SK-N-SH (cell line): ENCODE measurements around the gene ITGA5. TPM values are rescaled to one million over a fixed set of nuclear protein-coding genes. Genes with fewer than 3 reads are reported as not detected.

Experiments
- CTCF ChIA-PET: fragments of 300-600, 350-600 bp; formaldehyde crosslinking; extraction: SDS; loops from one replicate; lab custom pipeline; 2021; lab: Yijun Ruan, JAX
- POLR2A ChIA-PET: fragments of 350-600 bp; sonication (Branson Sonifier 250); formaldehyde crosslinking; extraction: SDS; loops from one replicate; lab custom pipeline; 2020; ENCODE audit warnings: antibody characterized with exemption, inconsistent platforms; lab: Yijun Ruan, JAX
- DNase-seq: peaks from one replicate; pipeline ENCODE4 v3.0.0; 2012
- H2AFZ ChIP-seq: fragments of 200-600 bp; sonication (generic); 2 replicates; pipeline ENCODE4 v1.8.1; 2016; ENCODE audit warnings: antibody characterized with exemption, mild to moderate bottlenecking, low read depth
- H3F3A ChIP-seq: fragments of 200-600 bp; sonication (generic); replicated peaks from 2 replicates; pipeline ENCODE3; 2016; ENCODE audit warnings: antibody characterized with exemption, mild to moderate bottlenecking; ENCODE audit not compliant: insufficient read depth
- H3K27ac ChIP-seq, 2 experiments: fragments of 200-500 bp in 1 of 2; fragments of 200-600 bp in 1 of 2; sonication (Bioruptor generic) in 1 of 2; sonication (generic), shearing (Covaris generic) in 1 of 2; 2 replicates each; pipeline versions ENCODE4 v1.5.1 to v1.6.1; 2014 to 2016; ENCODE audit warnings: low read depth in 2 of 2, inconsistent platforms in 1 of 2, low read length in 1 of 2, mild to moderate bottlenecking in 1 of 2, mixed read lengths in 1 of 2
- H3K27me3 ChIP-seq: fragments of 200-600 bp; sonication (generic), shearing (Covaris generic); 2 replicates; pipeline ENCODE4 v1.6.1; 2016; ENCODE audit warnings: mixed run types; ENCODE audit not compliant: insufficient read depth
- H3K36me3 ChIP-seq, 2 experiments: fragments of 200-500 bp in 1 of 2; fragments of 200-600 bp in 1 of 2; sonication (Bioruptor generic) in 1 of 2; sonication (generic) in 1 of 2; replicated peaks in 1 of 2; 2 replicates each; pipeline versions ENCODE3 to v1.5.1; 2014 to 2016; ENCODE audit warnings: low read length in 1 of 2, mild to moderate bottlenecking in 1 of 2; ENCODE audit not compliant: insufficient read depth in 2 of 2, control insufficient read depth in 1 of 2
- H3K4me1 ChIP-seq, 2 experiments: fragments of 200-500 bp in 1 of 2; fragments of 200-600 bp in 1 of 2; sonication (Bioruptor generic) in 1 of 2; sonication (generic), shearing (Covaris generic) in 1 of 2; 2 replicates each; pipeline versions ENCODE4 v1.5.1 to v1.6.1; 2014 to 2016; ENCODE audit warnings: low read depth in 1 of 2, low read length in 1 of 2, mixed run types in 1 of 2; ENCODE audit not compliant: insufficient read depth in 2 of 2, control insufficient read depth in 1 of 2
- H3K4me2 ChIP-seq: fragments of 200-600 bp; sonication (generic), shearing (Covaris generic); 2 replicates; pipeline ENCODE4 v1.6.1; 2017; ENCODE audit warnings: mixed run types
- H3K4me3 ChIP-seq, 2 experiments: fragments of 200-500 bp in 1 of 2; fragments of 200-600 bp in 1 of 2; sonication (Bioruptor generic) in 1 of 2; sonication (generic), shearing (Covaris generic) in 1 of 2; 2 replicates each; pipeline versions ENCODE4 v1.5.1 to v1.8.1; 2014 to 2016; ENCODE audit warnings: low read depth in 2 of 2, inconsistent platforms in 1 of 2, low read length in 1 of 2, mild to moderate bottlenecking in 1 of 2, mixed read lengths in 1 of 2, moderate library complexity in 1 of 2
- H3K79me2 ChIP-seq: fragments of 200-600 bp; sonication (generic); 2 replicates; pipeline ENCODE4 v1.8.1; 2017; ENCODE audit warnings: mild to moderate bottlenecking; ENCODE audit not compliant: insufficient read depth
- H3K9ac ChIP-seq: fragments of 200-600 bp; sonication (generic); 2 replicates; pipeline ENCODE4 v1.6.1; 2017; ENCODE audit warnings: mixed run types
- H3K9me2 ChIP-seq: fragments of 200-600 bp; sonication (generic); 2 replicates; pipeline ENCODE4 v1.6.1; 2017; ENCODE audit warnings: mixed run types
- H3K9me3 ChIP-seq: fragments of 200-600 bp; sonication (generic); 2 replicates; pipeline ENCODE4 v1.6.1; 2017; ENCODE audit warnings: mixed run types, mild to moderate bottlenecking, moderate library complexity
- H4K20me1 ChIP-seq: fragments of 200-600 bp; sonication (generic); 2 replicates; pipeline ENCODE4 v1.6.1; 2017; ENCODE audit warnings: mild to moderate bottlenecking, mixed run types; ENCODE audit not compliant: insufficient read depth
- FOSL2 ChIP-seq: IDR thresholded peaks from 2 replicates; pipeline ENCODE4 v1.4.0; 2012; ENCODE audit warnings: low read depth, mild to moderate bottlenecking, moderate library complexity, borderline replicate concordance
- FOXJ3 ChIP-seq: sonication (generic); formaldehyde crosslinking; IDR thresholded peaks from 2 replicates; pipeline ENCODE4 v1.5.1; 2020; ENCODE audit warnings: mild to moderate bottlenecking, missing genetic modification reagents
- NFIC ChIP-seq: IDR thresholded peaks from 2 replicates; pipeline ENCODE4 v1.4.0; 2012; ENCODE audit warnings: borderline replicate concordance
- POLR2AphosphoS5 ChIP-seq: IDR thresholded peaks from 2 replicates; pipeline ENCODE4 v1.6.1; 2012; ENCODE audit warnings: low read depth, low read length
- RAD21 ChIP-seq: IDR thresholded peaks from 2 replicates; pipeline ENCODE4 v1.6.1; 2012; ENCODE audit warnings: mild to moderate bottlenecking, low read length
- RXRA ChIP-seq: IDR thresholded peaks from 2 replicates; pipeline ENCODE4 v1.4.0; 2012; ENCODE audit warnings: low read depth, mild to moderate bottlenecking, borderline replicate concordance
- TEAD4 ChIP-seq: IDR thresholded peaks from 2 replicates; pipeline ENCODE4 v1.4.0; 2012; ENCODE audit warnings: mild to moderate bottlenecking, borderline replicate concordance; ENCODE audit not compliant: insufficient read depth
- WGBS: methylation state at CpG from one replicate; pipeline ENCODE4 v1.1.6; 2017; ENCODE audit warnings: low lambda C conversion rate; 5-methylcytosine and 5-hydroxymethylcytosine counted together
- polyA plus RNA-seq, 3 experiments: library from polyadenylated mRNA; depleted of rRNA; stranded (reverse); fragments of >200 nt; gene quantifications; 2 replicates each; pipeline ENCODE4 v1.2.3, GENCODE V29; 2012
- TF ChIP-seq, protein P1 (sequence below): fragments of 200-600 bp; sonication (generic); IDR thresholded peaks from 2 replicates; pipeline ENCODE4 v1.6.1; 2017; ENCODE audit warnings: antibody characterized with exemption, mild to moderate bottlenecking, moderate library complexity
- TF ChIP-seq, protein P2 (sequence below): fragments of 150-350 bp; IDR thresholded peaks from 2 replicates; pipeline ENCODE4 v1.6.1; 2017; ENCODE audit warnings: antibody characterized with exemption, low read length, low read depth, borderline replicate concordance
- TF ChIP-seq, protein P3 (sequence below): IDR thresholded peaks from 2 replicates; pipeline ENCODE4; 2012

ITGA5 gene
- polyA plus RNA-seq, 1 of the 3 experiments (the other 2 are of a cell fraction), result 52.5 TPM

DNA sequence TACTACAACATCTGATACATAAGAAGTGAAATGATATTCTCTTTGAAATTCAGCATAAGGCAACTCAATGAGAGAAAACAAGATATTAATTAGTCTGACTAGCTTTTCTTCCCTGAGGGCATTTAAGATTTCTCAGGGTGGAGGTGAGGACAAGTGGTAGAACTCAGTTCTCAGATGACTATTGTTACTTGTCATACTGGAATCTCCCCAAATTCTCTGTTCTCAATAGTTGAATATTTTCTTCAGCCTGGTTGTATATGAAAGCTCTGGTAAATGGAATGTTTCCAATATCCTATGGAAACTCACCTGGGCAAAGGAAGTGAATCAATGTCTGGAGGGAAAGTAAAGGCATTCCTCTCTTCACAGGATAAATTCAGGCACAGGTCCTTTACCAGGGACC, 18.2 kb upstream of the ITGA5 start (continued):
- TF ChIP-seq, protein P1, sequence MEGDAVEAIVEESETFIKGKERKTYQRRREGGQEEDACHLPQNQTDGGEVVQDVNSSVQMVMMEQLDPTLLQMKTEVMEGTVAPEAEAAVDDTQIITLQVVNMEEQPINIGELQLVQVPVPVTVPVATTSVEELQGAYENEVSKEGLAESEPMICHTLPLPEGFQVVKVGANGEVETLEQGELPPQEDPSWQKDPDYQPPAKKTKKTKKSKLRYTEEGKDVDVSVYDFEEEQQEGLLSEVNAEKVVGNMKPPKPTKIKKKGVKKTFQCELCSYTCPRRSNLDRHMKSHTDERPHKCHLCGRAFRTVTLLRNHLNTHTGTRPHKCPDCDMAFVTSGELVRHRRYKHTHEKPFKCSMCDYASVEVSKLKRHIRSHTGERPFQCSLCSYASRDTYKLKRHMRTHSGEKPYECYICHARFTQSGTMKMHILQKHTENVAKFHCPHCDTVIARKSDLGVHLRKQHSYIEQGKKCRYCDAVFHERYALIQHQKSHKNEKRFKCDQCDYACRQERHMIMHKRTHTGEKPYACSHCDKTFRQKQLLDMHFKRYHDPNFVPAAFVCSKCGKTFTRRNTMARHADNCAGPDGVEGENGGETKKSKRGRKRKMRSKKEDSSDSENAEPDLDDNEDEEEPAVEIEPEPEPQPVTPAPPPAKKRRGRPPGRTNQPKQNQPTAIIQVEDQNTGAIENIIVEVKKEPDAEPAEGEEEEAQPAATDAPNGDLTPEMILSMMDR, result no peak
- TF ChIP-seq POLR2AphosphoS5, result no peak

DNA sequence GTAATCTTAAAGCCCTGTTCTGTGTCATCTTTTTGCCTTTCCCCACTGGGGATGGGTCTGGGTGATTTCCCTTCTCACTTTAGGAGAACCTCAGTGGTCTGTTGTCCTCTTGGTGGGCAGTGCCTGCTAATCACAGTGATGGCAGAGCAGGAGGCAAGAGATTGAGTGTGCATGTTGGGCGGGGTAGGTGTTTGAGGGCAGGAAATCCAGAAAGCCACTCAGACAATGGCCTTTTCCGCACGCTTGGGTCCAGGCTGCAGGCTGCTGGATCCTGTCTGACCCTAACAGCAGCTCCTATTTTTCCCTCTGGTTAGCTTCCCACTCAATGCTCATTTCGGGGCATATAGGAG, 13.7 kb upstream of the ITGA5 start:
- no peak for TF ChIP-seq RAD21
- TF ChIP-seq FOSL2, result no peak
- TF ChIP-seq TEAD4, result no peak
- TF ChIP-seq, protein P2, sequence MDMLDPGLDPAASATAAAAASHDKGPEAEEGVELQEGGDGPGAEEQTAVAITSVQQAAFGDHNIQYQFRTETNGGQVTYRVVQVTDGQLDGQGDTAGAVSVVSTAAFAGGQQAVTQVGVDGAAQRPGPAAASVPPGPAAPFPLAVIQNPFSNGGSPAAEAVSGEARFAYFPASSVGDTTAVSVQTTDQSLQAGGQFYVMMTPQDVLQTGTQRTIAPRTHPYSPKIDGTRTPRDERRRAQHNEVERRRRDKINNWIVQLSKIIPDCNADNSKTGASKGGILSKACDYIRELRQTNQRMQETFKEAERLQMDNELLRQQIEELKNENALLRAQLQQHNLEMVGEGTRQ, result no peak
- TF ChIP-seq FOXJ3, result no peak
- TF ChIP-seq RXRA, result no peak
- no peak for DNase-seq
- peak overlapping the region; percentile 35; the same call in 1 of the 2 replicates for H2AFZ ChIP-seq
- no peaks in the 10 kb centered on the region for H3K9me3 ChIP-seq
- H3K27me3 ChIP-seq, result no peaks in the 10 kb centered on the region
- no peaks in the 10 kb centered on the region for H4K20me1 ChIP-seq
- peaks cover 3% of the 10 kb centered on the region for H3F3A ChIP-seq
- CTCF ChIA-PET, result interaction anchor here (1.0 to 13.7 kb wide), 4 partner anchors 7 to 34 kb away, joined by 3 to 127 read pairs (median 24); no protein-coding TSS in a partner anchor
- no peak overlapping the region for H3K9ac ChIP-seq
- 64% methylated on average over 4 of the region's 4 CpGs for WGBS
- H3K4me2 ChIP-seq, result no peak overlapping the region; the same call in 1 of the 2 replicates
- no peak overlapping the region for H3K4me3 ChIP-seq
- H3K36me3 ChIP-seq, result no peaks in the 10 kb centered on the region
- no peak overlapping the region for H3K27ac ChIP-seq
- no peaks in the 10 kb centered on the region for H3K9me2 ChIP-seq
- peaks cover 0 to 10% of the 10 kb centered on the region in 2 experiments; a peak in 2 of 4 replicates for H3K4me1 ChIP-seq
- no peaks in the 10 kb centered on the region for H3K79me2 ChIP-seq
- POLR2A ChIA-PET, result no interaction called here

DNA sequence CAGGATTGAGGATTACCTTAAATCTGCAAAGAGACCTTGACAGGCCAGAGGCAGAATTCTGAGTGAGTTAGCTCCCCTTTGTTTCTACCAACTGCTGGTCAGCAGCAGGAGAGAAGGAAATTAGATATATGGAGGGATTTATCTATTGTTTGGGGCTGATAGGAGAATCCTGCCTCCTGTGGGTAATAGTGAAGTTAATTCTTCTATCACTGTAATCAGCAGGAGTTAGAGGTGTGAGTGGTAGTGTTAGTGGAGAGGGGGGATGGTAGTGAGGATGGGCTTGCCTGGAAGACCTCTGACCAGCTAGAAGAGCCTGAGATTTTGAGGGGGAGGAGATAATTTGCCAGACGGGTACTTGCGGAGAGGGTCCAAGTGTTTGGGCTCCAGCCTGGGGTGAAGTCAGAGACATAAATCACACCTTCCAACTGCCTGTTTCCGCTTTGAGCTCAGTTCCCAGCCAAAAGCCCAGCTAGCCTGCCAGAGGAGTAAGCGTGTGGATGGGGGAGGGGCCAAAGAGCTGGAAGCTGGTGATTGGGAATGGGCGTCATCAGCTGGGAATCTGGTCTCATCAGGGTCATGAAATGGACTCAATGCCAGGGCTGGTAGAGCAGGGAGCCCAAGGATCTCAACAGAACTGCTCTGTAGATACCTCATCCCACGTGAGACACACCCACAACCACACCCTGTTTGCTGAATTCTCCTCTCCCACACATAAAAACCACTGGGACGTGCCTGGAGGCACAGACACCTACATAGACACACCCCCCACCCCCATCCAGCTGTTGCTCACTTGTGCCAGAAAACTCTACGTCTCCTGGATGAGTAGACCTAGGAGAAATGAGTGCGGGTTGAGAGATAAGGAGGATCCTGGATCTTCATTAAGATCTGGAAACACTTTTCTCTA, 13.1 kb upstream of the ITGA5 start:
- Histone ChIP-seq H3K27me3 (no peaks in the 10 kb centered on the region), H3K4me2 (peak overlapping the region; percentile 8; the same call in 1 of the 2 replicates), H3K9ac (no peak overlapping the region), H3K9me3 (no peaks in the 10 kb centered on the region), H3K9me2 (no peaks in the 10 kb centered on the region), H3K36me3 (no peaks in the 10 kb centered on the region), H3K79me2 (no peaks in the 10 kb centered on the region), H2AFZ (peak overlapping the region; percentile 35; the same call in 1 of the 2 replicates), H4K20me1 (no peaks in the 10 kb centered on the region), H3K27ac (no peak overlapping the region), H3K4me1 (peaks cover 0 to 10% of the 10 kb centered on the region in 2 experiments; a peak in 2 of 4 replicates), H3K4me3 (no peak overlapping the region), H3F3A (peaks cover 3% of the 10 kb centered on the region)
- POLR2A ChIA-PET, result no interaction called here
- no peak for DNase-seq
- TF ChIP-seq FOSL2 (no peak), NFIC (0 out of 2 replicates have a peak, but pooled peaks have one; percentile 7)
- TF ChIP-seq, protein P3, sequence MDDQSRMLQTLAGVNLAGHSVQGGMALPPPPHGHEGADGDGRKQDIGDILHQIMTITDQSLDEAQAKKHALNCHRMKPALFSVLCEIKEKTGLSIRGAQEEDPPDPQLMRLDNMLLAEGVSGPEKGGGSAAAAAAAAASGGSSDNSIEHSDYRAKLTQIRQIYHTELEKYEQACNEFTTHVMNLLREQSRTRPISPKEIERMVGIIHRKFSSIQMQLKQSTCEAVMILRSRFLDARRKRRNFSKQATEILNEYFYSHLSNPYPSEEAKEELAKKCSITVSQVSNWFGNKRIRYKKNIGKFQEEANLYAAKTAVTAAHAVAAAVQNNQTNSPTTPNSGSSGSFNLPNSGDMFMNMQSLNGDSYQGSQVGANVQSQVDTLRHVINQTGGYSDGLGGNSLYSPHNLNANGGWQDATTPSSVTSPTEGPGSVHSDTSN, result 0 out of 2 replicates have a peak, but pooled peaks have one; percentile 30
- WGBS, result 34% methylated on average over 9 of the region's 9 CpGs
- CTCF ChIA-PET, result interaction anchor here (1.4 to 13.7 kb wide), 4 partner anchors 8 to 37 kb away, joined by 4 to 127 read pairs (median 24); no protein-coding TSS in a partner anchor
